Raji (cell line): ENCODE measurements around the gene NEK1.

Experiments used
- POLR2A ChIP-seq: IDR thresholded peaks from 2 replicates; pipeline ENCODE4 v1.6.1; 2011; ENCODE audit warnings: low read depth, low read length, control low read depth; ENCODE audit not compliant: insufficient read depth

Gene NEK1

DNA sequence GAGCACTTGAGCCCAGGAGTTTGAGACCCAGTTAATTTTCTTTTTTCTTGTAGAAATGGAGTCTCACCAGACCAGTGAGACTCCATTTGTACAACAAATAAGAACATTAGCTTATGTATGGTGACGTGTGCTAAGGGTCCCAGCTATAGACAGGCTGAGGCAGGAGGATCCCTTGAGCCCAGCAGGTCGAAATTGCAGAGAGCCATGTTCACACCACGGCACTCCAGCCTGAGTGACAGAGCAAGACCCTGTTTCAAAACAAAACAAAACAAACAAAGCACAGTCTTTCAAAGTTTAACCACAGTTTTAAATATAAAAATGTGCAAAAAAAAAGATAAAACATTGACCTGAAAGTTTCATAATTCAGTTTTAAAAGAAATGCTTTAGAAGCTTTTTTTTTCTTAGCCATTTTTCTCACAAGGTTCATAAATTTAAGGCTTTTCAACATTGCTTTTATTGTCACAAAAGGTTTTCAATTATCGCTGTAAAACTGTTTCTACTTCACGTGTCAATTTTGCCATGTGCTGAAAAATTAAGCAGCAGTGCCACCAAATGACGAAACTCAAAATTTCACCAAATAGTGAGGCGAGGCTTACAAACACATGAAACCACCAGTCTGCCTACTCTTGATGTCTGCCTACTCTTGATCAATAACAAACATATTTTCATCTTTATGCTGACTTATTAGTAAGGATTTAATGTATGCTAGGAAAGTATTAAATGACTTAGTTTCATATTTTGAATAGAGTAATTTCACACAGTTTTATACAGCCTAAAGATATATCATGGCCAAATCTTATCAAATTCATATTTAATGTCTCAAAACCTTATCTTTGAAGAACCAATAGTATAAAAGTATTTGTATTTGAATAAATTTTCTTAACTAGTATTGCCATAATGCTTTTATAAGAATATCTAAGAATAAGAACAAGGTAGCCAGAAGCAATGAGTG is 126.3 kb downstream of the NEK1 start:
- TF ChIP-seq POLR2A: no peak

GRCh38 chr4:169485086-169485485 is 127.3 kb downstream of the NEK1 start:
- no peak for TF ChIP-seq POLR2A

DNA sequence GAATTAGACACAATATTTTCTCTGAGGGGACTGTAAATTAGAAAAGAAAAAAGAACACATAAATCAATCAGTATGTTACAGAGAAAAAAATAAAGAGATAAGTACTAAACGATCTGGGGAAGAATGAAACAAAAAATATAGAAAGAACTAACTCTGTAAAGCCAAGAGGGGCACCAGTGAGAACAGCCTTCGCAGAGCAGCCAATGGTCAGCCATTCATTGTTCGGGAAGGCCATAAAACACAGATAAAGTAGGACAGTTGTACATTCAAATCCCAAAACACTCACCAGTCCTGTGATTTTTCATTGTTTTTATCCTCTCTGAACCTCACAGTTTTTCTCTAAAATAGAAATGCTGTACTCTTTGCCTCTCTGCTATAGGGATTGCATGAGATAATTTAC is 127.9 kb downstream of the NEK1 start:
- no peak for TF ChIP-seq POLR2A

DNA sequence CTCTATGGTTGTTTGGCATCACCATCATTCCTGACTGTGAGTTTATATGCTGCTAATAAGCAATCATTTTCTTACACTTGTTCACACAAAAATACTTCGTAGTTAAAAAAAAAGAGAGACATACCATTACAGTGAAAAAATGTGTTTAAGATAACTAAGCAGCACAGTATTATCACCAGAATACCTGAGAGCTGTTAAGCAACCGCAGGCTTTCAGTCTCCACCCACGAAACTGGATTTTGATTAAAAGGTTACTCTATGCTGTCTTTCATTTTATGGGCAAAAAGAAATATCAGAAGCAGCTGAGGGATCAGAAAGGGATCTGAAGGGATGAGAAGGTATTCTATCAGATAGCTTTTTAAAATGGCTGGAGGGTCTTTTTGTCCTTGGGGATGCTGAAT is 148.3 kb downstream of the NEK1 start:
- no peak for TF ChIP-seq POLR2A

GRCh38 chr4:169460081-169460480 is 152.3 kb downstream of the NEK1 start:
- TF ChIP-seq POLR2A: no peak

- no peak for TF ChIP-seq POLR2A
Measured at GRCh38 chr4:169458575-169458974, 153.8 kb downstream of the NEK1 start.

GRCh38 chr4:169446824-169447223 is 165.6 kb downstream of the NEK1 start:
- TF ChIP-seq POLR2A: no peak

DNA sequence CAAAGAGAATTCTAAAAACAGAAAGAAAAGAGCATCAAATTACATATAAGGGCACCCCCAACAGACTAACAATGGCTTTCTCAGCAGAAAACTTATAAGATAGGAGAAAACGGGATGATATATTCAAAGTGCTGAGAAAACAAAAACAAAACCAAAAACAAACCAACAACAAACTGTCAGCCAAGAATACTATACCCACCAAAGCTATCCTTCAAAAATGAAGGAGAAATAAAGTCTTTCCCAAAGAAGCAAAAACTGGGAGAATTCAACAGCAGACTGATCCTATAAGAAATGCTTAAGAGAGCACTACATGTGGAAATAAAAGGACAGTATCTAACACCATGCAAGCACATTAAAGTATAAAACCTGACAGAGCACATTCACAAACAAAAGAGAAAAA is 168.6 kb downstream of the NEK1 start:
- TF ChIP-seq POLR2A: no peak

GRCh38 chr4:169440446-169440845 is 171.9 kb downstream of the NEK1 start:
- TF ChIP-seq POLR2A: no peak

DNA sequence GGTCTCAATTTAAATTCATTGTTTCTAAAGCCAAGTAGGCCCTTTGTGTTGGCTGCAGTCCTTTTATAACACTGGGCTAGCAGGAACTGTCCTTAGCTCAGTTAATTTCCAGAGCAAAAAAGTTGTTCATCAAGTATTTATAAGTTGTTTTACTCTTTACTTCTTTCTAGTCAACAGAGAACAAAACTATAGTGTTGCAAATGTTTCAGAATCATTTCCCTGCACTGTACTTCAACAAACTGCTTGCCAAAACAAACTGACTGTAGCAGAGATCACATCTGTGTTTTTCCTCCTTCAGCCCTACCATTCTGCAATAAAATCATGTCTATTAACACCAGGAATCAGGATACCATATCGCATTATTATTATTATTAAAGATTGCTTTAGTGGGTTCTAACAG is 173.1 kb downstream of the NEK1 start:
- TF ChIP-seq POLR2A: no peak

DNA sequence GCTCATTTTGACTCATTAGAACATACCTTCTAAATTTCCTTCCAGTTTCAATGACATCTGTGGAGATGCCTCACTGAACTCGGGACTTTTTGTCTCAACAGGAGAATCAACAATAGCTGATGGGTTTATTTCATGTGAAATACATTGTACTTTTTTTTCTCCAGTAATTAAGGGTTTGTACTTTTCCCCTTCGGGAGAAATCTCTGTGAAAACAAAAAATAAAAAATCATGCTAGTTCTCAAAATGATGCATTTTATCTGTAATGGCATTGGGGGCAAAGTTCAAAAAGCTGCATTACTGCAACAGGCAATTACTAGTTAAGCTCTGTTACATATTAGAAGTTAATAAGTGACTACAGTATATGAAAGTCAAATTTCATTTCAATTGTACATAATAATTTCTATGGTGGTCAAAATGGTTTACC is 174.3 kb downstream of the NEK1 start:
- no peak for TF ChIP-seq POLR2A

DNA sequence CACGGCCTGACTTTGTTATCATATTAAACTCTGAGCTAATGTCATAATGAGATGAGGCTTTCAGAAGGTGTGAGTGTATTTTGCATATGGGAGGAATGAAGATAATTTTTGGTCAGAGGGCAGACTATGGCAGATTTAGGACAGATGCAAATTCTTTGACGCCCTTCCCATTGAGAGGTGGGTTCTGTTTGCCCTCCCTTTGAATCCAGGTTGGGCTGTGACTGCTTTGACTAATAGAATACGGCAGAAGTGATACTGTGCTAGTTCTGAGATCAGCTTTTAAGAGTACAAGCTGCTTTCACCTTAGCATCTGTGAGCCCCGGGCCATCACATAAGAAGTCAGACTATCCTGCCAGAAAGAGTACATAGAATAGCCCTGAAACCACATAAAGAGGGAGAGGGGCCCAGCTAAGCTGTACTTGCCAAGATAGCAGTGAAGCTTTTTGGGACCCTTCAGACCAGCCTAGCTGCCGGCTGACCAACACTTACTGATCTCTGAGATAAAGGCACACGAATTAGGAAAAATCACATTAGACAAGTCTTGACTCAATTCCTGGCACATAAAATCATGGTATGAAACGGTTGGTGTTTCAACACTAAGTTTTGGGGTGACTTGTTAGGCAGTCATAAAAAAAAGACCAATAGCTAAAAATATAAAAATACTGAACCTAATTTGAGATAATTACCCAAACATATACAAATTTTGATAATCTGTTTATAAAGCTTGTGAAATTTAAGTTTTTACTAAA is 174.9 kb downstream of the NEK1 start:
- no peak for TF ChIP-seq POLR2A

GRCh38 chr4:169436734-169437133 is 175.6 kb downstream of the NEK1 start:
- TF ChIP-seq POLR2A: no peak

DNA sequence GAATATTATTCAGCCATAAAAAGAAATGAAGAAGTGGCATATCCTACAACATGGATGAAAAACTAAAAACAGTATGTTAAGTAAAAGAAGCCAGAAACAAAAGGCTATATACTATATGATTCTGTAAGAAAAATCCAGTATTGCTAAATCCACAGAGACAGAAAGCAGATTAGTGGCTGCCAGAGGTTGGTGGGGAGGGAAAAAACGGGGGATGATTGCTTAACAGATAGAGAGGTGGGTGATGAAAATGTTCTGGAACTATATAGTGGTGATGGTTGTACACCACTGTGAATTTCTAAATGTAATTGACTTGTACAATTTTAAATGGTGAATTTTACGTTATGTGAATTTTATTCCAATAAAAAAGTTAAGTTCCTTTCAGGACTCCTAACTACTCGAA is 184.0 kb downstream of the NEK1 start:
- no peak for TF ChIP-seq POLR2A

DNA sequence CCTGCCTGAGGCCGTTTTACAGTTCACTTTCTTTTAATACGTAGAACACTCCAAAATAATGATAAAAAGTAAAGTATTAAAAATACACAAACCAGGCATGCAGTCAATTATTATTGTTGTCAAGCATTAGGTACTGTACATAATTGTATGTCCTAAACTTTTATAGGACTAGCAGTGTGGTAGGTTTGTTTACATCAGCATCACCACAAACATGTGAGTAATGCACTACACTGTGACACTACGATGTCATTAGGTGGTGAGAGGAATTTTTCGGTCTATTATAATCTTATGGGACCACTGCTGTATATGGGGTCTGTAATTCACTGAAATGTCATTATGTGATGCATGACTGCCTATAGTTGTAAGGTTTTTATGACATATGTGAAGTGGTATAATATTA is 192.1 kb downstream of the NEK1 start:
- TF ChIP-seq POLR2A: no peak

DNA sequence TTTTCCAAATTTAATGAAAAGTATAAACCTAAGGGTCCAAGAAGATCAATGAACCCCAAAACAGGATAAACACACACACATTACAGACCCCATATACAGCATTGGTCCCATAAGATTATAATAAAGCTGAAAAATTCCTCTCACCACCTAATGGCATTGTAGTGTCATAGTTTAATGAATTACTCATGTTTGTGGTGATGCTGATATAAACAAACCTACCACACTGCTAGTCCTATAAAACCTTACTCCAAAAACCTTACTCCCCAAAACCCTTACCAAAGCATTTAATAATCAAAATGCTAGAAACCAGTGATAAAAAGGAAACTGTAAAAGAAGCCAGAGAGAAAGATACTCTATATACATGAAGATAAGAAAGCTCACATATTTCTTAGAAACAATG is 193.5 kb downstream of the NEK1 start:
- no peak for TF ChIP-seq POLR2A
